ENCODE measurements around the gene KAT2A.

DNA sequence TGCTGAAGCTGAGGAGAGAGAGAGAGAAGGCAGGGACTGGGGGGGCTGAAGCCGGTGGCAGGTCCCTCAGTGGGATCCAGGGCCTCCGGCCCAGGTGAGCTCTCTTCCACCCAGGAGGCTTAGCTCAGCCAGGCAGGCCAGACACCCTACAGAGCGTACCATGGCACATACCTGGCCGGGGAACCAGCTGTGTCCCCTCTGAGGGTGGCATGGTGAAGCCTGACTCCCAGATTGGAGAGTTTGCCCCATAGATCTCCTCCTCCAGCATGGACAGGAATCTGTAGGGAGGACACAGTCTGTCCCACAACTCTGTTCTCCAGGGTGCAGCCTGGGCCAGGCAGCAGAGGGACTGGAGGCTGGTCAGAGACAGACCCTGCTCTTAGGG, 3.0 kb downstream of the KAT2A start:
- TF ChIP-seq, protein P1, sequence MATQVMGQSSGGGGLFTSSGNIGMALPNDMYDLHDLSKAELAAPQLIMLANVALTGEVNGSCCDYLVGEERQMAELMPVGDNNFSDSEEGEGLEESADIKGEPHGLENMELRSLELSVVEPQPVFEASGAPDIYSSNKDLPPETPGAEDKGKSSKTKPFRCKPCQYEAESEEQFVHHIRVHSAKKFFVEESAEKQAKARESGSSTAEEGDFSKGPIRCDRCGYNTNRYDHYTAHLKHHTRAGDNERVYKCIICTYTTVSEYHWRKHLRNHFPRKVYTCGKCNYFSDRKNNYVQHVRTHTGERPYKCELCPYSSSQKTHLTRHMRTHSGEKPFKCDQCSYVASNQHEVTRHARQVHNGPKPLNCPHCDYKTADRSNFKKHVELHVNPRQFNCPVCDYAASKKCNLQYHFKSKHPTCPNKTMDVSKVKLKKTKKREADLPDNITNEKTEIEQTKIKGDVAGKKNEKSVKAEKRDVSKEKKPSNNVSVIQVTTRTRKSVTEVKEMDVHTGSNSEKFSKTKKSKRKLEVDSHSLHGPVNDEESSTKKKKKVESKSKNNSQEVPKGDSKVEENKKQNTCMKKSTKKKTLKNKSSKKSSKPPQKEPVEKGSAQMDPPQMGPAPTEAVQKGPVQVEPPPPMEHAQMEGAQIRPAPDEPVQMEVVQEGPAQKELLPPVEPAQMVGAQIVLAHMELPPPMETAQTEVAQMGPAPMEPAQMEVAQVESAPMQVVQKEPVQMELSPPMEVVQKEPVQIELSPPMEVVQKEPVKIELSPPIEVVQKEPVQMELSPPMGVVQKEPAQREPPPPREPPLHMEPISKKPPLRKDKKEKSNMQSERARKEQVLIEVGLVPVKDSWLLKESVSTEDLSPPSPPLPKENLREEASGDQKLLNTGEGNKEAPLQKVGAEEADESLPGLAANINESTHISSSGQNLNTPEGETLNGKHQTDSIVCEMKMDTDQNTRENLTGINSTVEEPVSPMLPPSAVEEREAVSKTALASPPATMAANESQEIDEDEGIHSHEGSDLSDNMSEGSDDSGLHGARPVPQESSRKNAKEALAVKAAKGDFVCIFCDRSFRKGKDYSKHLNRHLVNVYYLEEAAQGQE (IDR thresholded peaks at IDR 0.05; ENCODE audit: low read depth) = no peak
- TF ChIP-seq, protein P2, sequence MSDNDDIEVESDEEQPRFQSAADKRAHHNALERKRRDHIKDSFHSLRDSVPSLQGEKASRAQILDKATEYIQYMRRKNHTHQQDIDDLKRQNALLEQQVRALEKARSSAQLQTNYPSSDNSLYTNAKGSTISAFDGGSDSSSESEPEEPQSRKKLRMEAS (IDR thresholded peaks at IDR 0.05) = no peak
